ENCODE measurements around the gene EXPH5. TPM values are rescaled to one million over a fixed set of nuclear protein-coding genes. Genes with fewer than 3 reads are reported as not detected.

EXPH5 gene
- total and polyA plus RNA-seq, 12 donors = 0.10 to 8.4 (median 1.3) TPM

- no peaks in the 10 kb centered on the region for H3K36me3 ChIP-seq
- H3K27me3 ChIP-seq = no peaks in the 10 kb centered on the region
- no peaks in the 10 kb centered on the region for H3K9me3 ChIP-seq
- DNase-seq (no peak), ATAC-seq (no peak)
- no peak overlapping the region for H3K4me3 ChIP-seq
- peaks cover 0 to 1% (median 0%) of the 10 kb centered on the region in 9 donors for H3K4me1 ChIP-seq
- intact Hi-C loops (cut with DNase I) = no loop called here
- no peak overlapping the region for H3K27ac ChIP-seq
- TF ChIP-seq CTCF (IDR thresholded peaks at IDR 0.05) = no peak
- WGBS, 2 donors = 67 to 68% methylated on average over 5 of the region's 5 CpGs
Measured at GRCh38 chr11:108545909-108546501, 47.6 kb downstream of the EXPH5 start.

- ATAC-seq (no peak), DNase-seq (no peak)
- Histone ChIP-seq H3K27me3 (no peaks in the 10 kb centered on the region), H3K27ac (no peak overlapping the region), H3K4me1 (no peaks in the 10 kb centered on the region), H3K4me3 (no peak overlapping the region), H3K9me3 (no peaks in the 10 kb centered on the region), H3K36me3 (no peaks in the 10 kb centered on the region)
- WGBS, 2 donors = 78 to 81% methylated on average over 5 of the region's 5 CpGs
- intact Hi-C loops (cut with DNase I) = no loop called here
- TF ChIP-seq CTCF (IDR thresholded peaks at IDR 0.05) = no peak
Measured at GRCh38 chr11:108543316-108543964, 50.1 kb downstream of the EXPH5 start.

- no peaks in the 10 kb centered on the region for H3K9me3 ChIP-seq
- H3K27me3 ChIP-seq = no peaks in the 10 kb centered on the region
- no peak for TF ChIP-seq CTCF (IDR thresholded peaks at IDR 0.05)
- no peaks in the 10 kb centered on the region for H3K36me3 ChIP-seq
- H3K4me1 ChIP-seq = no peaks in the 10 kb centered on the region
- intact Hi-C loops (cut with DNase I) = no loop called here
- H3K4me3 ChIP-seq = no peak overlapping the region
- no peak for ATAC-seq
- H3K27ac ChIP-seq = no peak overlapping the region
- DNase-seq = no peak
Measured at GRCh38 chr11:108541531-108541930, 52.0 kb downstream of the EXPH5 start.

- Histone ChIP-seq H3K27me3 (no peaks in the 10 kb centered on the region), H3K4me1 (no peaks in the 10 kb centered on the region), H3K36me3 (no peaks in the 10 kb centered on the region), H3K9me3 (no peaks in the 10 kb centered on the region), H3K27ac (no peak overlapping the region), H3K4me3 (no peak overlapping the region)
- intact Hi-C loops (cut with DNase I) = loop anchor here in 1 of 10 donors (5.0 kb wide), 1 partner anchor 94 kb away; no protein-coding TSS in a partner anchor
- WGBS, 2 donors = 67 to 72% methylated on average over 4 of the region's 4 CpGs
- DNase-seq (no peak), ATAC-seq (no peak)
- no peak for TF ChIP-seq CTCF (IDR thresholded peaks at IDR 0.05)
Measured at GRCh38 chr11:108538502-108538901, 55.1 kb downstream of the EXPH5 start.
